GM21786 (cell line): Measurements from ENCODE around the gene CDH23.

Experiments used
- ATAC-seq: cut with Tn5 transposase; IDR thresholded peaks from one replicate; pipeline ENCODE4 v1.9.1; 2021; ENCODE audit not compliant: unreplicated experiment

Gene CDH23

DNA sequence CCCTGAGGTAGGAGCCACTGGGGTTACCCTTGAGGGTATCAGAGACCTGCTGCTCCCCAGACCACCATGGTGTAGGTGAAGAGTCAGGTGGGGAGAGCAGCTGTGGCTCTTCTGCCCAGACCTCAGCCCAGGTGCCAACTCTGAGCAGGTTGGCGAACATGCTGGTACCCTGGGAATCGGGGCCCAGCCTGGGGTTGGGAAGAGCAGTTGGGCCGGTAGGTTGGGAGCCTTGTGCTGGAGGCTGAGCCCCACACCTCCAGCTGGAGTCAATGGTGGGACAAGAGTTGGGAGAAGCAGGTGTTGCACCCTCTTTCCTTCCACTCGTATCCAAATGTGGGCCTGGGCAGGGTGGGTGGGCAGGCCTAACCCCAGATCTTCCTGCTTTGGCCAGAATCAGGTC is 114.5 kb downstream of the CDH23 start:
- ATAC-seq, result no peak

DNA sequence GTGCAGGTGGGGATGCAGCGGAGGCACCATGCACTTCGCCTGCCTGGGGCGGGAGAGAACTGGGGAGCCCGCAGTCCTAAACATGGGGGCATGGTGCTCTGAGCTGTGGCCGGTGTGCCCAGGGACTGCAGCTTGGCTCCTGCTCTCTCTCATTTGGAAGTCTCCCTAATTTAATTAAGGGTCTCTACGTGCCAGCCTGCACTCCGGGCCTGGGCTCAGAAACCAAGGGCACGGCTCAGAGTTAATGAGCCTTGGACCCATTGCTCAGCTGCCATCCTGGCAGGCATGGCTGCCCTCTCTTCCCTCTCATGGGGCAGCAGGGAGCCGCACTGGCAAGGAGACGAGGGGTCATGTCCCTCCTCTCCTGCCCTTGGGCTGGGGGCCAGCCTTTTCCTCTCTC is 115.6 kb downstream of the CDH23 start:
- no peak for ATAC-seq

DNA sequence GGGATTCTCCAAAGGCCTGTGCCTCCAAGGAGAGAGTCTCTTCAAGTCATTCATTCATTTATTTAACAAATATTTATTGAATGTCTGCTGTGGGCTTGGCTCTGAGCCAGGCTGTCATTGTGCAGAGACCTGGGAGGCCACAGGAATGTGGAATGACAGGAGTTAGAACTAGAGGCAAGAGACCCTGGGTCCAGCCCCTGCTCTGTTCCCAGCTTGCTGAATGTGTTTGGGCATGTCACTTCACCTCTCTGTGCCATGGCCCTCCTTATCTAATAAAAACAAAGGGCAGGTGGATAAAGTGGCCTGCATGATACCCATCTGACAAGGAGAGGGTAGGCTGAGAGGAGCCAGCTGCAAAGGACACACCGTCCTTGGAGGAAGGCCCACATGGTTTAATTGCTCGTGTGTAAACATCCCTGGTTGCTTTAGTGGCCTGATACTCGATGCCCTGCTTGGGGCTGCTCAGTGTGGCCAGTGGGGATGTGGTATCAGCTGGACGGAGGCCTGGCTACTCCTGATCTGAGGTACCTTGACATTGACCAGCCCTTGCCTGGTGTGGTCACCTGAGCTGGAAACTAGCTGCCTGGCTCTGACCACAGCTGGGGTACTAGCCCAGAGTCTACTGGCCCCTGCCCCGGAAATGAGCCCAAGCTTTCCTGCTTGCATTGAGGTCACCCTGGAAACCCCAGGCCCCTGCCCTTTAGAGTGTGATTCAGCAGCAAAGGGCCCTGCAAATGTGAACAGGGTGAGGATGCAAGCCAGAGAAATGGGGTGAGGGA is 116.2 kb downstream of the CDH23 start:
- no peak for ATAC-seq

DNA sequence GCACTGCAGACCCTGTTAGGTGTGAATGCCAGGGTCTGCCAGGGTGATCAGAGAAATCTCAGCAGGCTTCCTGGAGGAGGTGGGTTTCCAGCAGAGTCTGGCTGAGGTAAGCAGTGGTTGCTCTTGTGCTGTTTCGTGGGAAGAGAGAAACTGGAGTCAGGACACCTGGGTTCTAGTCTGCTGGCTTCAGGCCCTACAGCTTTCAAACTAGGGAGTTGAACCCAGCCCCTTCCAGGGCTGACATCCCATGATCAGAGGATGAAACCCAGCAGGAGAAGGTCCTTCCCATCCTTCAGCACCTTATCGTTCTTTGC is 116.8 kb downstream of the CDH23 start:
- no peak for ATAC-seq

DNA sequence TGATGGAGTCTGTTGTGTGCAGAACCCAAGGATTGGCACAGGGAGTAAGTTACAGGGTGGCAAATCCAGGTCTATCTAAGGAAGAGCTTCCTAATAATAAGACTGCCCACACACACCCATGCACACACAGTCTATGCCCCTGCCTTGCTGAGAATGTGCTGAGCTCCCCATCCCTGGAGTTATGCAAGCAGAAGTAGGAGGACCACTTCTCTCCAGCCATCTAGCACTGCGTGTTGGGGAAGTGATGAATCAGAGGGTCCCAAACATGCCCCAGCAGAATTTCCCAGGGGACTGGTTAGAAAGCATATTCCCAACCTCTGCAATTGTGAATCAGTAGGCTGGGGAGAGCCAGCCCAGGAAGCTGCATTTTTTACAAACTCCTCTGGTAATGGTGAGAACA is 117.2 kb downstream of the CDH23 start:
- no peak for ATAC-seq

DNA sequence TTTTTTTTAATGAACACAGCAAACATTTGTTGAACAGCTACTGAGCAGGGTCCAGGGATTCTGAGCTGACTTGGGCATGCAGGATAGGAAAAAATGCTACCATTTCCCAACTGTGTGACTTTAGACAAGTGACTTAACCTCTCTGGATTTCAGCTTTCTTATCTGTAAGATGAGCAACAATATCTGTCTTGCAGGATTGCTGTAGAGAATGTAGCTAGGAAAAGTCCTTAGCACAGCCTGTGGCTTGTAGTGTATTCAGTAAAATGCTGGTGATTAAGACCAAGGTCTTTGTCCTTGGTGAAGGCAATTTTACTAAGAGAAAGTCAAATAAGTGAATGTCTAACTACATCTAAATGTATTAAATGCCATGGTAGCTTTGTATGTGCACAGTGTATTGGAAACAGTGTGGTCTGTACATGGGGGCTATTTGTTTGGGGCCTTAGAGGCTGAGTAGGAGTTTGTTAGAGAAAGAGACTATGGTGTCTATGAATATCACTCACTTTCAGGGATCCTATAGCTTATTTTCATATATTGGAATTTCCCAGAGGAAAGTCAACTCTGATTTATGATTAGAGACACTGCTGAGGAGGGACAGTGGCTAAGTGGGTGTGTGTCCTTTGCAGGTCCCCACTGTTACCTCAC is 118.9 kb downstream of the CDH23 start:
- no peak for ATAC-seq

DNA sequence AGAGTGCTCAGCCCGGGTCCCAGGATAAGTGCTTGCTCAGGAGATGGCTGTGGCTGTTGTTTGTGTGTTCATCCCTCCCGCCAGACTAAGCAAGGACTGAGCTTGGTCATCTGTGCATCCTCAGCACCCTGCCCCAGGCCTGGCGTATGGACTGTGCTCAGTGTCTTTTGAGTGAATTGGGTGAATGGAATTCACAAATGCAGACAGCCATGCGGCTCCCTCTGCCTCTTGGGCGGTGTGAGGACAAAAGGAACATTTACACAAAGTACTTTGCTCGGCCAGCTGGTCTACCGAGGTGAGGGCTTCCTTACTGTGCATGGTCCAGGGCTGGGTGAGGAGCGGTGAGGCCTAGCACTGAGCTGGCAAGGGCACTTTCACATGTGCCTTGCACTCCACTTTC is 120.2 kb downstream of the CDH23 start:
- no peak for ATAC-seq

DNA sequence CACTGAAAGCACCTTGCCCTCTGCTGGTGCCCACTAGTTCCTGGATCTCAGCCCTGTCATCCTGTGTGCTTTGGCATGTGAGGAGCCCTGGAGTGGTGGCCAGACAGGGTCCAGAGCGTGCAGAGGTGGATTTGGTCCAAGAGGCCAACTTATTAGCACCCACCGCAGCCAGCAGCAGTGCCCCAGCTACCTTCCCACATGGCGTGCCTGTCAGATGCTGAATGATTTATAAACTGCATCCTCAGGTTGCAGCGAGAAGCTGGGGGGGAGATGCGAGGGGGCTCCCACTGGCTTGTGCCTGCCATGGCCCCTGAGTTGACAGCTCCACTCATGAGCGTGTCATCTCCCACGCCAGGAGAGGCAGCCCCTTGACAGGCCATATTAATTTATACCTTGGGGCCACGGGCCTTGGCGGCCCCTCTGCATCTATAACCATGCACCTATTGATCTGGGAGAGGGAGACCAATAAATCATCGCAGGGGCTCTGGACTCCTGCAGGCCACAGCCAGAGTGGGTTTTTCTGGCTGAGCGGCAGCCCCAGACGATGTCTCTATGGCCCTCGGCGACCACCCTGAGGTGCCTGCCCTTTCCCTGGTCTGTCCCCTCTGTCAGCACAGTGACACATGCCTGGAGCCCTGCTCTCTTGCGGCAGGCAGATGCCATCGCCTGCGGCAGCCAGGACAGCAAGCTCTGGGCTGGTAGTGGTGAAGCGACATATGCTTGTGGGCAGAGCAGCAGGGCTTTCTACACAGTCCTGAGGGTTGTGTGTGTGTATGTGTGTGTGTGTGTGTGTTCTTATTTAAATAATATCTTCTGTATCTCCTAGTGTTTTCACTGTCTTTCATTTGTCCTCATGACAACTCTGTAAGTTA is 120.8 kb downstream of the CDH23 start:
- no peak for ATAC-seq

DNA sequence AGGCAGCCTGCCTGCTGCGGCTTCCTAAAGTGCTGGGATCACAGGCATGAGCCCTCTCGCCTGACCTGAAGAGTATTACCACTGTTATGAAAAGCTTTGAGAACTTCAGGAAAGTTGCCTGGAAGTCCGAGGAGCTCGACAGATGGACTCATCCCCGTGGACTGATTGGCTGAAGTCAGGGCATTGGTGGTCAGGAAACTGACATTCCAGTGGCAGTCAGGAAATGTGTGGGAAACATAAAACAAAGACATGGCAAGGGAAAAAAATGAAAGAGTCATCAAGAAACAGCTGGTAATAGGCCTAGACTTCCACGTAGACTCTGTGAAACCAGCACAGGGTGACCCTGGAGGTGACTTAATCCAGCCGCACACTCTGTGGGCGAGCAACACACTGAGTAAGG is 123.3 kb downstream of the CDH23 start:
- no peak for ATAC-seq

DNA sequence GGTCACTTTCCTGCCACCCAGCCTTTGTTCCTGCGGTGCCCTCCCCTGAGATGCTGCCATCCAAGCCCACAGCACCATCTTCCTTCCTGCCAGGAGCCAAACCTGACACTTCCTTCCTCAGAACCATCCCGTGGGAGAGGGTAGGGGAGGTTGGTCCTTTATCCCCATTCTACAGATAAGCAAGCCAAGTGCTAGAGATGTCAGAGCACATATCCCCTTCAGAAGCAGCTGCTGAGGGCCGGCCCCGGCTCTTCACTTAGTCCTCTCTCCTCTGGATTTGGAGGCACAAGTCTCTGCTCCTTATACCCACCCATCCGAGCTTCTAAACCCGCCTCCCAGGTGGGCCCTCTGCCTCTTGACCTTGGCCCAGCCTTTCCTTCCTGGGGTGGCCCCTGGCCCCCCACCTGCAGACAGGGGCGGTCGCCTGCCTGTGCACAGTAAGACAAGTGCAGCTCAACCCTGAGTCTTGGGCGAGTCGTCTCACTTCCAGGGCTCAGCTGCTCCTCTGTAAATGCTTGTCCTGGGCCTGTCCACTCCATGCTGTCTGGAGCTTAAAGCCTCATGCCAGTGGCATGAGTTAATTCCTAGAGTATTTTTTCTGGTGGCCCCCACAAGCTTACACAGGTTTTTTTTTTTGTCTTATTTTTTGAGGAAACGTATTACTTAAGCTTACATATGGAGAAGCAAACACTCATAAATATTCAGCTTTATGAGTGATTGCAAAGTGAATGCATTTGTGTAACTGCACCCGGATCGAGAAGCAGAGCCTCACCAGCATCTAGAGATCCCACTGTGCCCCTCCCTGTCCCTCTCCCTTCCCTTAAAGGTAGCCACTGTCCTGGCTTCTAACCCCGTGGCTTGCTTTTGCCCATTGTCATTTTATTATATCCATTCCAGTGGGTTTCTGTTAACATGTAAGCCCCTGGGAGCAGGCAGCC is 125.1 kb downstream of the CDH23 start:
- no peak for ATAC-seq

DNA sequence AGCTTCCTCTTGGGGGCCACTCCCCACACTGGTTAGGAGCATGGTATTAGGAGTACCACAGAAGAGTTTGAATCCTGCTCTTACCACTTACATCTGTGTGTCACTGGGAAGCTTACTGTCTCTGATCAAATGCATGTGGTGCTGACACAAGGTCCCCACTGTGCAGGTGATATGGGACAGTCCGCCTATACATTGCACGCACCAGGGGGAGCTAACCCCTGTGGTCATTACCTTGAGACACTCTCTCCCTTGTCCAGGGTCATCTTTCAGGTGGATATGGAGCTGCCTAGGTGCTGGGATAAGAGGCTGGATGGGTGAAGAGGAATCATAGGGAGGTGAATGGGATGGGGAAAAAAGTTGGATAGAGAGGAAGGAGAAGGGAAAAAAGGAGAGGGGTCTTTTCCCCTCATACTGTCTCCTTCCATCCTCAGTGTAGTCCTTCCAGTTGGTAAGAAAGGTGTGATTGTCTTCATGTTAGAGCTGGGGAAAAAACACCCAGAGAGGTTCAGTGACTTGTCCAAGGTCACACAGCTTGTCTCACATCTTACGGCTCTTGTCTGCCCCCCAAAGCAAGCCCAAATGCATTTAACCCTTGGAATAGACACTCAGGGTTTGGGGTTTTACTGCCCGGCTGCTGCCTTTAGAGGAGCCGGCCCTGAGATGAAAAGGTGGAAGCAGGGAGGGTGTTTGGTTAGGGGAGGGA is 125.9 kb downstream of the CDH23 start:
- no peak for ATAC-seq

DNA sequence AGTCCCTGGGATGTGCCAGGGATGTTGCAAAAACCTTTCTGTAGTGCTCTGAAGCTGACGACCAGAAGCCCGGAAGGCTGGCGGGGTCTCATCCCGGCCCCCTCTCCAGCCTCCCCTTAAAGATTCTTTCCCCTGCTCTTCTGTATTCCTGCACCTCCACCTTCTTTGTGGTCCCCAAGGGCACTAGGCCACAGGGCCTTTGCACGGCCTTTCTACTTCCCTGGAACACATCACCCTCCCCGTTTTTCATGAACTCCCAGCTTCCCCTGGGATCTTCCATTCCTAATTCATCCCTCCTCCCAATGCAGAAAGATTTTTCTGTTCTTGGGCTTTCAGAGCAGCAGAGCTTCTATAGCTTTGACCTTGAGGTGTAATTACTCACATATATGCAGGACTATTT is 127.0 kb downstream of the CDH23 start:
- ATAC-seq, result no peak

DNA sequence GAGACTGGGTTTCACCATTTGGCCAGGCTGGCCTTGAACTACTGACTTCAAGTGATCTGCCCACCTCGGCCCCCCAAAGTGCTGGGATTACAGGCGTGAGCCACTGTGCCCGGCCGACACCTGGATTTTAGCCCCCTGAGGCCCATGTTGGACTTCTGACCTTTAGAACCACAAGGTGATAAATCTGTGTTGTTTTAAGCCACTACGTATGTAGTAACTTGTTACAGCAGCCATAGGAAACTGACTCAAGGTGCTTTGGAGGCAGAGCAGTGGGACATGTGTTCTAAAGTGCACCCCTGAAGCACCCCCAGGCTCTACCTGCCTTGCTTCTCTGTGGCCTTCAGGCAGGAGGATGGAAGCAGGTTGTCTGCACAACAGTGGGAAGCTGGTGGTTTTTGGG is 128.4 kb downstream of the CDH23 start:
- no peak for ATAC-seq

DNA sequence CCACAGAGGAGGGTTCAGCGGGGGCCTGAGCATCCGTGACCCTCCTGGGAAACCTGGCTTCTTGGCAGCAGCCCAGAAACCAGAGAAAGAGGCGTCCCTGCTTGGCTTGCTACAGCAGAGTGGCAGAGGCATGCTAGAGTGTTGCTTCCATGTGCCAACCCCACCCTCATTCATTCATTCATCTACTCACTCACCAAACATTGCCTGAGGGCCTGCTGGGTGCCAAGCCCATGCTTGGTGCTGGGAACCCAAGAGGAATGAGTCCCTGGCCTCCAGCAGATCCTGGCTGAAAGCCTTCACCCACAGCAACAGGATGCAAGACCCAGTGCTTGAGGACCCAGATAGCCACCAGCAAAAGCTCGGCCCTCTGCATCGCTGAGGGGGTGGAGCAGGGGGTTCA is 129.0 kb downstream of the CDH23 start:
- ATAC-seq, result no peak

DNA sequence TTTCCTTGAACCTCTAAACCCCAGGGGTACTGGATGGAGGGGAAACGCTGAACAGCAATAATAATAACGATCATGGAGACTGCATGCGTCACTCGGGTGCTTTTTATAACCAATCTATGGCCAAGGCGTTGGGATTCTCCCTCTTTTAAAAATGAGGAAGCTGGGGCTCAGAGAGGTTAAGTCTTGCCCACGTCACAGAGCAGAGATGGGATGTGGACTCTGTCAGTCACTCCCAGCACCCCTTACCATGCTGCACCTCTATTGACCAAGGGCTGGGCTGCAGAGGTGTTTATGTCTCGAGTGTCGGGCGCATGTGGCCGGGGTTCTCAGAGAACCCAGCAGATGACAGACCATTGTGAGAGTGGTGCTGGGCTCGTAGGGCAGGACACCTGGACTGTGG is 129.9 kb downstream of the CDH23 start:
- no peak for ATAC-seq

DNA sequence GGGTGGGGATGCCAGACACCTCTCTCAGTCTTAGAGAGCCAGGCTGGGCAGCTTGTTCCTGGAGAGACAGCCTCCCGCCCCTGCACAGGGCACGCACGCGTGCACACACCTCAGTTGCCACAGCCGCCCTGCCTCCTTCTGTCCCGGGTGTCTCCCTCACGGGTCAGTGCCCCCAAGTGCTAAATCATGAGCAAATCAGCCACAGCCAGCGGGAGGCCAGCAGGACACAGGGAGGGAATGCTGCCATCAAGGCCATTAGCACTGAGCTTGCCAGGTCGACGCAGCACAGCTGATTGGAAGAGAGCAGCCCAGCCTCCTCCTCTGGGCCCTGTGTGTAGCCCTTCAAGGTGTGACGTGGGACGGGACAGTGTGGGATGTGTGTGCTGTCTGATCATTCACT is 130.4 kb downstream of the CDH23 start:
- ATAC-seq, result no peak

DNA sequence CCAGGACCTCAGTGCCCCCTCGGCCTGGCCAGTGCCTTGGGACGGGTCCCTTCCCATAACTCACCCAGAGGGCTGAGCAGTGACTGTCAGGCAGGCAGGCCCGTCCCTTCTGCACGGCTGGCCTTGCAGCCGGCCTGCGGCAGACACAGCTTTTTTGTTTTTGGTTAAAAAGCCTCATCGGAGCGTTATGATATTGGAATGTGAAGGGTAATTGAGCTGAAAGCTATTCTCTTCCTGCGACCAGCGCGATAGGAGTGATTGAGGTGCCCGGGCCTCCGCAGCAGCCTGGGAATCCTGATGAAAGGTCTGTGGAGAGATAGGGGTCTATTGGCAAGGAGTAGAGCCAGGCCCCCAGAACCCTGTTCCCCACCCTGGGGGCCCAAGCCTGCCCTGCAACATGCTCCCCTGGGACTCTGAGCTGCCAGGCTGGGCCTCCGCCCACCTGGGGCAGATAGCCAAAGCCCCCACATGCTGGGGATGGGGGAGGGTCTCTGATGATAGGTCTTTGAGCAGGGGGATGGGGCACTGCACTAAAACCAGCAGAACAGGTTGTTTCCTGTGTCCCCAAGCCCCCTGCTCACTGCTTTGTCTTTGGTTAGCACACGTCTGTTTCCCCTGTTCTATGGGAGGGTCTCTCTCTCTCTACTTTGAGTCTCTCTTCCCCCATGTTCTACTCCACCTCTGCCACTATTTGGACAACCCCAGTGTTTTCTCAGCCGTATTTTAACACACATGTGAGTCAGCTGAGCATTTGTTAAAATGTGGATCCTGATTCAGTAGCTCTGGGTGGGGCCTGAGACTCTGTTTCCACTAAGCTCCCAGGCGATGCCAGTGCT is 131.9 kb downstream of the CDH23 start:
- ATAC-seq, result no peak

DNA sequence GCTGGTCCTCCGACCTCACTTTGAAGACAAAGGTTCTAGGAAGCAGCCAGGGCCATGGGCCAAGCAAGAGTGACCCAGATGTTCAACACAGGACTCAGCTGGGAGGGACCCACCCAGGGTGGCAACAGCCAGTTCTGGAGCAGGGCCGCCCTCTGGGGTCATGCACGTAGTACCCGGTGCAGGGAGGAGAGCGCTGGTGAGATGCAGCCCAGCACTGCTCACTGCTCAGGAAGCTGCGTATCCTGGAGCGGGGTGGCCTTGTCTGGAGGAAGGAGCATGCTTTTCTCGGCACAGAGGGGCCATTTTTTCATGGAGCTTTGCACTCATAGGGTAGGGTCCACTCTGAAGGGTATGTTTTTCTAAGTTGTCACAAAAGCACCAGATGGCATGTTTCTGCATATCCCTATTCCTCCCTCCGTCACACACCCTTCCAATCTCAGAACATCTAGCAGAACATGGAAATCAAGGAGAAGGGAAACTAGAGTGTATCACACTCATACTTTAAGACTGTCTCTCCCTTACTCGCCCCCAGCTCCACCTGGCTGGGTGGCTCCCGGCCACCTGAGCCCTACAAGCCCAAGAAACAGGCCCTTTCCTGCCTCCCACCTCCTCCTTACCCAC is 132.6 kb downstream of the CDH23 start:
- ATAC-seq, result no peak

DNA sequence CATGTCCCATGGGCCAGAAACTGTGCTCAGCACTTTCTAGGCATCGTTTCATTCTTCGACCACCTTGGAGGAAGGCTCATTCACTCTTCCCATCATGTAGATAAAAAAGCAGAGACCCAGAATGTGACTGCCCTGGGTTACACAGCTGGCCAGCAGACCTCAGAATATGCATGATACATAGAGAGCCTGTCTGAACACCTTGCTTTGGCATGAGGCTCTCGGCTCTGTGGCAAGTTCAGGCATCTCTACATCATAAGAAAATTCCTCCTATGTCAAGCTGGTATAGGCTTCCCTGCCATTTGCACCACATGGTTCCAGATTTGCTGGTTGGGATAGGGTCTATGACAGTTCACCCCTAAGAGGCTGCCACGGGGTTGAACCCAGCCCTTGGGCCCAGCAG is 134.1 kb downstream of the CDH23 start:
- ATAC-seq, result no peak
